ENCODE results near the gene MCTP1. TPM values are rescaled to one million over a fixed set of nuclear protein-coding genes. Genes with fewer than 3 reads are reported as not detected.

MCTP1 gene
- total RNA-seq, 3 donors from 2014 or later: 22.8 to 57.8 (median 24.3) TPM

- no peak for TF ChIP-seq POLR2AphosphoS5 (IDR thresholded peaks at IDR 0.05)
- TF ChIP-seq CTCF (IDR thresholded peaks at IDR 0.05): no peak
- no peak for TF ChIP-seq POLR2A (IDR thresholded peaks at IDR 0.05)
- Histone ChIP-seq H3K27ac (no peak overlapping the region), H3K36me3 (no peaks in the 10 kb centered on the region), H3K9me3 (no peaks in the 10 kb centered on the region), H3K27me3 (no peaks in the 10 kb centered on the region), H3K4me1 (no peaks in the 10 kb centered on the region), H3K4me3 (no peak overlapping the region)
- DNase-seq (ENCODE audit: low spot score in 2 of 2): no peak
- intact Hi-C loops (cut with DNase I; ENCODE audit: low total_unique reads): no loop called here
These were observed 368.3 kb downstream of the MCTP1 start for GRCh38 chr5:94916619-94917018.

GRCh38 chr5:94911276-94911675 is 373.6 kb downstream of the MCTP1 start:
- no peaks in the 10 kb centered on the region for H3K27me3 ChIP-seq
- TF ChIP-seq POLR2A (IDR thresholded peaks at IDR 0.05): no peak
- TF ChIP-seq CTCF (IDR thresholded peaks at IDR 0.05): no peak
- TF ChIP-seq POLR2AphosphoS5 (IDR thresholded peaks at IDR 0.05): no peak
- no peak overlapping the region for H3K27ac ChIP-seq
- H3K36me3 ChIP-seq: no peaks in the 10 kb centered on the region
- intact Hi-C loops (cut with DNase I; ENCODE audit: low total_unique reads): no loop called here
- H3K4me3 ChIP-seq: no peak overlapping the region
- no peaks in the 10 kb centered on the region for H3K4me1 ChIP-seq
- DNase-seq (ENCODE audit: low spot score in 2 of 2): no peak
- no peaks in the 10 kb centered on the region for H3K9me3 ChIP-seq

- TF ChIP-seq POLR2A (IDR thresholded peaks at IDR 0.05): no peak
- Histone ChIP-seq H3K36me3 (no peaks in the 10 kb centered on the region), H3K4me3 (no peak overlapping the region)
These were observed 374.2 kb downstream of the MCTP1 start for GRCh38 chr5:94910721-94911120.

GRCh38 chr5:94908889-94909480 is 375.9 kb downstream of the MCTP1 start:
- intact Hi-C loops (cut with DNase I; ENCODE audit: low total_unique reads): no loop called here
- DNase-seq (ENCODE audit: low spot score in 2 of 2): no peak

More at GRCh38 chr5:94910721-94911120, 374.2 kb downstream of the MCTP1 start:
- H3K4me1 ChIP-seq: no peaks in the 10 kb centered on the region
- DNase-seq (ENCODE audit: low spot score in 2 of 2): no peak
- no peak overlapping the region for H3K27ac ChIP-seq
- no peaks in the 10 kb centered on the region for H3K9me3 ChIP-seq
- no peaks in the 10 kb centered on the region for H3K27me3 ChIP-seq
- intact Hi-C loops (cut with DNase I; ENCODE audit: low total_unique reads): no loop called here

GRCh38 chr5:94906750-94907149 is 378.1 kb downstream of the MCTP1 start:
- no peaks in the 10 kb centered on the region for H3K9me3 ChIP-seq
- DNase-seq (ENCODE audit: low spot score in 2 of 2): no peak
- H3K27me3 ChIP-seq: no peaks in the 10 kb centered on the region
- H3K27ac ChIP-seq: no peak overlapping the region
- intact Hi-C loops (cut with DNase I; ENCODE audit: low total_unique reads): no loop called here
- no peaks in the 10 kb centered on the region for H3K36me3 ChIP-seq
- TF ChIP-seq POLR2AphosphoS5 (IDR thresholded peaks at IDR 0.05): no peak
- no peak for TF ChIP-seq CTCF (IDR thresholded peaks at IDR 0.05)
- TF ChIP-seq POLR2A (IDR thresholded peaks at IDR 0.05): no peak
- H3K4me3 ChIP-seq: no peak overlapping the region
- H3K4me1 ChIP-seq: no peaks in the 10 kb centered on the region

More at GRCh38 chr5:94908889-94909480, 375.9 kb downstream of the MCTP1 start:
- no peak for TF ChIP-seq POLR2AphosphoS5 (IDR thresholded peaks at IDR 0.05)
- peak in 2 of 3 donors; percentile 27 to 29 for TF ChIP-seq CTCF (IDR thresholded peaks at IDR 0.05)
- no peak for TF ChIP-seq POLR2A (IDR thresholded peaks at IDR 0.05)
- H3K27me3 ChIP-seq: no peaks in the 10 kb centered on the region
- no peaks in the 10 kb centered on the region for H3K4me1 ChIP-seq
- no peak overlapping the region for H3K4me3 ChIP-seq
- H3K36me3 ChIP-seq: no peaks in the 10 kb centered on the region
- H3K27ac ChIP-seq: no peak overlapping the region
- H3K9me3 ChIP-seq: no peaks in the 10 kb centered on the region

Data from breast epithelium (tissue), 4 donors.